MM.1S (cell line): ENCODE data around the gene DBP.

Experiments used
- EZH2 ChIP-seq: fragments of 300-600 bp; sonication (generic); optimal IDR thresholded peaks from 2 replicates; pipeline ENCODE3; 2017; ENCODE audit warnings: low read depth, mild to moderate bottlenecking, antibody characterized with exemption, low read length, mixed read lengths
- EZH2phosphoT487 ChIP-seq: fragments of 300-600 bp; sonication (generic); IDR thresholded peaks from 2 replicates; pipeline ENCODE4 v1.6.1; 2018; ENCODE audit warnings: antibody characterized with exemption, low read length
- TF ChIP-seq, protein P1 (sequence below): fragments of 300-600 bp; sonication (generic); IDR thresholded peaks from 2 replicates; pipeline ENCODE4 v1.5.1; 2016; ENCODE audit warnings: antibody characterized with exemption, low read length, mixed read lengths

DNA sequence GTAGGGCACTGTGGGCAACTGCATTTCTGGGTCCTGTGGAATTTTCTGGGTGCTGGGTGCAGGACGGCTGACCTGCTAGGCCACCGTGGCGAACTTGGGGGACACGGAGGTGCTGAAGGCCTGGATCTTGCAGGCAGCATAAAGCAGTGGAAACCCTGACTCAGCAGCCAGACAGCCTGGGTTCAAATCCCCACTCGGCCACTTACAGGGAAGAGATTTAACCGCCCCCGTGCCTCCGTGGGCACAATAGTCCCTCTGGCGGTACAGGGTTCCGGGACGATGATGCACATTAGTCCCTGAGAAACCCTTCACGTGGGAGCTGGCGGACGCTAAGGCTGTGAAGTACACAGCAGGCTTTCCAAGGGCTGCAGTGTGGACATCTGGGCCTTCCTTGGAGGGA is 25.3 kb downstream of the DBP start:
- TF ChIP-seq, protein P1, sequence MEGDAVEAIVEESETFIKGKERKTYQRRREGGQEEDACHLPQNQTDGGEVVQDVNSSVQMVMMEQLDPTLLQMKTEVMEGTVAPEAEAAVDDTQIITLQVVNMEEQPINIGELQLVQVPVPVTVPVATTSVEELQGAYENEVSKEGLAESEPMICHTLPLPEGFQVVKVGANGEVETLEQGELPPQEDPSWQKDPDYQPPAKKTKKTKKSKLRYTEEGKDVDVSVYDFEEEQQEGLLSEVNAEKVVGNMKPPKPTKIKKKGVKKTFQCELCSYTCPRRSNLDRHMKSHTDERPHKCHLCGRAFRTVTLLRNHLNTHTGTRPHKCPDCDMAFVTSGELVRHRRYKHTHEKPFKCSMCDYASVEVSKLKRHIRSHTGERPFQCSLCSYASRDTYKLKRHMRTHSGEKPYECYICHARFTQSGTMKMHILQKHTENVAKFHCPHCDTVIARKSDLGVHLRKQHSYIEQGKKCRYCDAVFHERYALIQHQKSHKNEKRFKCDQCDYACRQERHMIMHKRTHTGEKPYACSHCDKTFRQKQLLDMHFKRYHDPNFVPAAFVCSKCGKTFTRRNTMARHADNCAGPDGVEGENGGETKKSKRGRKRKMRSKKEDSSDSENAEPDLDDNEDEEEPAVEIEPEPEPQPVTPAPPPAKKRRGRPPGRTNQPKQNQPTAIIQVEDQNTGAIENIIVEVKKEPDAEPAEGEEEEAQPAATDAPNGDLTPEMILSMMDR: no peak
- TF ChIP-seq EZH2 (no peak), EZH2phosphoT487 (no peak)
